Measurements from ENCODE around the gene CACNA2D3. TPM values are rescaled to one million over a fixed set of nuclear protein-coding genes. Genes with fewer than 3 reads are reported as not detected.

Gene CACNA2D3
- total and polyA plus RNA-seq, 2 experiments from 2014 or later: 1.1 to 2.5 TPM

- H2AFZ ChIP-seq: no peak overlapping the region
- H3K27me3 ChIP-seq: peaks cover 5% of the 10 kb centered on the region
- H3K79me2 ChIP-seq: no peaks in the 10 kb centered on the region
- no peaks in the 10 kb centered on the region for H4K20me1 ChIP-seq (ENCODE audit: insufficient read depth, poor library complexity, severe bottlenecking)
- no peaks in the 10 kb centered on the region for H3K9me3 ChIP-seq (ENCODE audit: low read depth)
- TF ChIP-seq CTCF (IDR thresholded peaks at IDR 0.05; ENCODE audit: poor library complexity) (no peak), EZH2 (IDR thresholded peaks at IDR 0.05; ENCODE audit: borderline replicate concordance) (no peak), EZH2phosphoT487 (IDR thresholded peaks at IDR 0.05; ENCODE audit: low read depth, severe bottlenecking, unreplicated experiment) (no peak)
- H3K9me2 ChIP-seq (replicated peaks; ENCODE audit: insufficient read depth): no peaks in the 10 kb centered on the region
- no peak overlapping the region for H3K4me2 ChIP-seq
- 96% methylated on average over 5 of the region's 5 CpGs for WGBS (ENCODE audit: low lambda C conversion rate, missing lambda C conversion rate)
- no peak overlapping the region for H3K4me3 ChIP-seq
- H3K36me3 ChIP-seq (replicated peaks; ENCODE audit: insufficient read depth, low read depth): no peaks in the 10 kb centered on the region
- no peaks in the 10 kb centered on the region for H3K4me1 ChIP-seq (ENCODE audit: insufficient read depth)
- no peak for DNase-seq (ENCODE audit: low spot score)
- no peak overlapping the region for H3K27ac ChIP-seq
Observed at GRCh38 chr3:54530091-54530490, 407.7 kb downstream of the CACNA2D3 start.

- WGBS (ENCODE audit: low lambda C conversion rate, missing lambda C conversion rate): 58% methylated on average over 5 of the region's 5 CpGs
- TF ChIP-seq EZH2 (IDR thresholded peaks at IDR 0.05; ENCODE audit: borderline replicate concordance) (no peak), EZH2phosphoT487 (IDR thresholded peaks at IDR 0.05; ENCODE audit: low read depth, severe bottlenecking, unreplicated experiment) (no peak), CTCF (IDR thresholded peaks at IDR 0.05; ENCODE audit: poor library complexity) (no peak)
Observed at GRCh38 chr3:54530944-54531343, 408.6 kb downstream of the CACNA2D3 start.

GRCh38 chr3:54531741-54532140 is 409.4 kb downstream of the CACNA2D3 start:
- WGBS (ENCODE audit: low lambda C conversion rate, missing lambda C conversion rate): 91% methylated on average over 6 of the region's 6 CpGs
- no peak overlapping the region for H3K4me2 ChIP-seq
- H3K27me3 ChIP-seq: peaks cover 5% of the 10 kb centered on the region
- no peaks in the 10 kb centered on the region for H3K36me3 ChIP-seq (replicated peaks; ENCODE audit: insufficient read depth, low read depth)
- H3K4me1 ChIP-seq (ENCODE audit: insufficient read depth): no peaks in the 10 kb centered on the region
- no peaks in the 10 kb centered on the region for H3K9me3 ChIP-seq (ENCODE audit: low read depth)
- H3K9me2 ChIP-seq (replicated peaks; ENCODE audit: insufficient read depth): no peaks in the 10 kb centered on the region
- no peak overlapping the region for H3K27ac ChIP-seq
- H3K79me2 ChIP-seq: no peaks in the 10 kb centered on the region
- H3K4me3 ChIP-seq: no peak overlapping the region
- no peak for DNase-seq (ENCODE audit: low spot score)
- TF ChIP-seq CTCF (IDR thresholded peaks at IDR 0.05; ENCODE audit: poor library complexity) (no peak), EZH2phosphoT487 (IDR thresholded peaks at IDR 0.05; ENCODE audit: low read depth, severe bottlenecking, unreplicated experiment) (no peak), EZH2 (IDR thresholded peaks at IDR 0.05; ENCODE audit: borderline replicate concordance) (no peak)
- H4K20me1 ChIP-seq (ENCODE audit: insufficient read depth, poor library complexity, severe bottlenecking): no peaks in the 10 kb centered on the region
- no peak overlapping the region for H2AFZ ChIP-seq

More at GRCh38 chr3:54530944-54531343, 408.6 kb downstream of the CACNA2D3 start:
- H3K27me3 ChIP-seq: peaks cover 5% of the 10 kb centered on the region
- H3K36me3 ChIP-seq (replicated peaks; ENCODE audit: insufficient read depth, low read depth): no peaks in the 10 kb centered on the region
- H3K9me3 ChIP-seq (ENCODE audit: low read depth): no peaks in the 10 kb centered on the region
- H3K4me2 ChIP-seq: no peak overlapping the region
- no peak overlapping the region for H3K4me3 ChIP-seq
- H3K27ac ChIP-seq: no peak overlapping the region
- no peak overlapping the region for H2AFZ ChIP-seq
- DNase-seq (ENCODE audit: low spot score): no peak
- no peaks in the 10 kb centered on the region for H4K20me1 ChIP-seq (ENCODE audit: insufficient read depth, poor library complexity, severe bottlenecking)
- no peaks in the 10 kb centered on the region for H3K79me2 ChIP-seq
- no peaks in the 10 kb centered on the region for H3K4me1 ChIP-seq (ENCODE audit: insufficient read depth)
- no peaks in the 10 kb centered on the region for H3K9me2 ChIP-seq (replicated peaks; ENCODE audit: insufficient read depth)

GRCh38 chr3:54533856-54534255 is 411.5 kb downstream of the CACNA2D3 start:
- H3K9me3 ChIP-seq (ENCODE audit: low read depth): no peaks in the 10 kb centered on the region
- no peaks in the 10 kb centered on the region for H4K20me1 ChIP-seq (ENCODE audit: insufficient read depth, poor library complexity, severe bottlenecking)
- peaks cover 5% of the 10 kb centered on the region for H3K27me3 ChIP-seq
- no peaks in the 10 kb centered on the region for H3K4me1 ChIP-seq (ENCODE audit: insufficient read depth)
- H3K4me3 ChIP-seq: no peak overlapping the region
- no peak overlapping the region for H3K27ac ChIP-seq
- no peak for DNase-seq (ENCODE audit: low spot score)
- H3K4me2 ChIP-seq: no peak overlapping the region
- WGBS (ENCODE audit: low lambda C conversion rate, missing lambda C conversion rate): 73% methylated on average over 4 of the region's 4 CpGs
- no peaks in the 10 kb centered on the region for H3K79me2 ChIP-seq
- no peaks in the 10 kb centered on the region for H3K36me3 ChIP-seq (replicated peaks; ENCODE audit: insufficient read depth, low read depth)
- H3K9me2 ChIP-seq (replicated peaks; ENCODE audit: insufficient read depth): no peaks in the 10 kb centered on the region
- TF ChIP-seq EZH2 (IDR thresholded peaks at IDR 0.05; ENCODE audit: borderline replicate concordance) (no peak), EZH2phosphoT487 (IDR thresholded peaks at IDR 0.05; ENCODE audit: low read depth, severe bottlenecking, unreplicated experiment) (no peak), CTCF (IDR thresholded peaks at IDR 0.05; ENCODE audit: poor library complexity) (no peak)
- no peak overlapping the region for H2AFZ ChIP-seq

All from hepatocyte (in vitro differentiated cells).